ENCODE measurements around the gene DNAJC5G.

Gene DNAJC5G

DNA sequence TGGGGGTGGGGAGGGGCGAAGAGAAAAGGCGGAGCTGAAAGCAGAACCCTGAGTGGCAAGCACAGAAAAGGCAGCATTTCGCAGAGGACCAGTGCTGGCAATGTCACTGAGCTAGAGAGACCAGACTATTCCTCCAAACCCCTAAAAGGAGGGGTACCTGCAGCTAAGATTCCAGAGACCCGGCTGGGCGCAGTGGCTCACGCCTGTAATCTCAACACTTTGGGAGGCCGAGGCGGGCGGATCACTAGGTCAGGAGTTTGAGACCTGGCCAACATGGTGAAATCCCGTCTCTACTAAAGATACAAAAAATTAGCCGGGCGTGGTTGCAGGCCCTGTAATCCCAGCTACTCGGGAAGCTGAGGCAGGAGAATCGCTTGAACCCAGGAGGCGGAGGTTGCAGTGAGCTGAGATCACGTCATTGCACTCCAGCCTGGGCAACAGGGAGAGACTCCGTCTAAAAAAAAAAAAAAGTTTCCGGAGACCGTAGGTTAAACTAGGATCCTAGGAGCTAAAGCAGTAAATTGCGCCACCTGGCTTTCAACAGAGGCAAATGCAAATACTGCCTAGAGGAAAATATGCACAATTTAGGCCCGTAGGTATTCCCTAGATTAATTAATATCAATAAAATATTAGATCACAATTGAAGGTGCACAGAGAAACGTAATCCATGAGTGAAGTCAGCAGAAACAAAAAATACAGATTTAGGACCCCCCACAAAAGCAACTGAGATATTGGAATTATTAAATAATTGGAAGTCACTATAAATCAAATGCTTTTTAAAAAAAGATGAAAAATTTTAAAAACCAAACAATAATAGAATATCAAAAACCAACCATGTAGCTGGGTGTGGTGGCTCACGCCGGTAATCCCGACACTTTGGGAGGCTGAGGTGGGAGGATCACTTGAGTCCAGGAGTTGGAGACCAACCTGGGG is 28.1 kb downstream of the DNAJC5G start:
- TF ChIP-seq, protein P1, sequence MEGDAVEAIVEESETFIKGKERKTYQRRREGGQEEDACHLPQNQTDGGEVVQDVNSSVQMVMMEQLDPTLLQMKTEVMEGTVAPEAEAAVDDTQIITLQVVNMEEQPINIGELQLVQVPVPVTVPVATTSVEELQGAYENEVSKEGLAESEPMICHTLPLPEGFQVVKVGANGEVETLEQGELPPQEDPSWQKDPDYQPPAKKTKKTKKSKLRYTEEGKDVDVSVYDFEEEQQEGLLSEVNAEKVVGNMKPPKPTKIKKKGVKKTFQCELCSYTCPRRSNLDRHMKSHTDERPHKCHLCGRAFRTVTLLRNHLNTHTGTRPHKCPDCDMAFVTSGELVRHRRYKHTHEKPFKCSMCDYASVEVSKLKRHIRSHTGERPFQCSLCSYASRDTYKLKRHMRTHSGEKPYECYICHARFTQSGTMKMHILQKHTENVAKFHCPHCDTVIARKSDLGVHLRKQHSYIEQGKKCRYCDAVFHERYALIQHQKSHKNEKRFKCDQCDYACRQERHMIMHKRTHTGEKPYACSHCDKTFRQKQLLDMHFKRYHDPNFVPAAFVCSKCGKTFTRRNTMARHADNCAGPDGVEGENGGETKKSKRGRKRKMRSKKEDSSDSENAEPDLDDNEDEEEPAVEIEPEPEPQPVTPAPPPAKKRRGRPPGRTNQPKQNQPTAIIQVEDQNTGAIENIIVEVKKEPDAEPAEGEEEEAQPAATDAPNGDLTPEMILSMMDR (IDR thresholded peaks at IDR 0.05; ENCODE audit: low read depth, low read length) = peak; percentile 86

DNA sequence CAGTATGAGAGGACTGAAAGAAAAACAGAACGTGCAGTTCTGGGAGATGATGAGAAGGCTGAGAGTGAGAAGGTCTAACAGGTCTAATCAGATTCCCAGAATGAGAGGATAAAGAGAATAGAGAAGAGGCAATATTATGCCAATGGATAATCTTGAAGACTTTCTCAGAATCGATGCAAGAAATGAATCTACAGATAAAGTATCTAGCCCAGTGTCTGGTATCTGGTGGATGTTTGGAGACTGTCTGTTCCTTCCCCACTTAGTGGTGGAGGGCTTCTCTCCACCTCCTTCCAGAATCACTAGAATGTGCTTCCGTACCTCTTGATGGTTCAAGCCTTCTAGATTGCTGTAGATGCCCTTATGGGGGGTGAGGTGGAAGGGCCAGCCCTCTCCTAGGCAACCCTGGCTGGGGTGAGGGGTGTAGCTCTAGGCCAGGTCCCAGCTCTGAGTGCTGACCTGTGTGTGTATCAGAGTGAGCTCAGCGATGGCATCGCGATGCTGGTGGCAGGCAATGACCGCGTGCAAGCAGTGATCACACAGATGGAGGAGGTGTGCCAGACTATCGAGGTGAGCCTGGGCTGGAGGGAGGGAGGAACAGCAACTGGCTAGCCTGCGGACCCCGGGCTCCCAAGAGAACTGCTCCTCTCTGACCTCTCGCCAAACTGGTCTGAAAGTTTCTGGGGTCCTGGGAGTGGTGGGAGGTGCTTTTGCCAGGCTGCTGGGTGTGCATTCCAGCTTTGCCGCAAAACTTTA is 29.4 kb downstream of the DNAJC5G start:
- Histone ChIP-seq H3K4me1 (peaks cover 10% of the 10 kb centered on the region), H3K36me3 (no peaks in the 10 kb centered on the region), H3K27me3 (peaks cover 27% of the 10 kb centered on the region), H3K9me3 (no peaks in the 10 kb centered on the region), H3K4me3 (ENCODE audit: low read depth, low read length) (no peak overlapping the region)
- DNase-seq = no peak
- TF ChIP-seq, protein P1 (IDR thresholded peaks at IDR 0.05; ENCODE audit: low read depth, low read length) = no peak

More for the DNA sequence above, 28.1 kb downstream of the DNAJC5G start:
- Histone ChIP-seq H3K36me3 (no peaks in the 10 kb centered on the region), H3K27me3 (peaks cover 27% of the 10 kb centered on the region), H3K4me3 (ENCODE audit: low read depth, low read length) (peak overlapping the region; percentile 45), H3K9me3 (no peaks in the 10 kb centered on the region), H3K4me1 (peaks cover 10% of the 10 kb centered on the region)
- DNase-seq = peak; percentile 68

- peaks cover 27% of the 10 kb centered on the region for H3K27me3 ChIP-seq
- H3K4me3 ChIP-seq (ENCODE audit: low read depth, low read length) = no peak overlapping the region
- no peaks in the 10 kb centered on the region for H3K36me3 ChIP-seq
- TF ChIP-seq, protein P1 (IDR thresholded peaks at IDR 0.05; ENCODE audit: low read depth, low read length) = no peak
- no peak for DNase-seq
- peaks cover 10% of the 10 kb centered on the region for H3K4me1 ChIP-seq
- H3K9me3 ChIP-seq = no peaks in the 10 kb centered on the region
Measured at GRCh38 chr2:27305516-27305915, 30.3 kb downstream of the DNAJC5G start.

- Histone ChIP-seq H3K27me3 (peaks cover 27% of the 10 kb centered on the region), H3K4me3 (ENCODE audit: low read depth, low read length) (no peak overlapping the region)
- TF ChIP-seq, protein P1 (IDR thresholded peaks at IDR 0.05; ENCODE audit: low read depth, low read length) = no peak
Measured at GRCh38 chr2:27306136-27306535, 30.9 kb downstream of the DNAJC5G start.

DNA sequence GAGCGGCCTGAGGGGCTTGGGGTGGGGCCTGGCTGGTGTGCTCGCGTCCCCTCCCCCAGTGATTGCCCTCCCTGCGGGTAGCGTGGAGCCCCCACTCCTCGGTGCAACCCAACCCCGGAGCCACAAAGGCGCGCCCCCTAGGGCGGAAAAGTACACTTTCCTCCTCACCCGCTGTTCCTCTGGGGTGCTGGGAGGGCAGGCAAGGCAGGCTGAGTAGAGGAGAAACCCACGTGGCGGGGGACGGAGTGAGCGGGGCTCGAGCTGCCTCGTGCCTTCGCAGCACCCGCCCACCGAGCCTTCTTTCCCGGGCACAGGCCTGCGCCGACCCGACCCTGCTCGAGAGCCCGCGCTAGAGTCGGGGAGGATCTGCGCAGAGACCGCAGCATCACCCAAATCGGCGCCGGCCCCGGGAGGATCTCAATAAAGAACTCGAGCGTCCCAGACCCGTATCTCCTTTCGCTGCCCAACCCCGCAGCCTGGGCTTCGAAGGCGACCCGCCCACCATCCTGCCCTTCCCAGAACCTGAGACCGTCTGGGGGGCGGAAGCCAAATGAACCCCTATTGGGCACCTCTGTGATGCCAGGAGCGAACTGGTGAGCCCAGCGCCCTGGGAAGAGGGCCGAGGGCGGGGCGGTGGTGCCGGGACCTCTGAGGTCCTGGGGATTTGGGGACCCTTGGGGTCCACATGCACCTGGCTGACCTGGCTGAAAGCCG is 31.5 kb downstream of the DNAJC5G start:
- TF ChIP-seq, protein P1 (IDR thresholded peaks at IDR 0.05; ENCODE audit: low read depth, low read length) = peak; percentile 5; the same call in 1 of the 2 replicates
- peak; percentile 40 for DNase-seq
- Histone ChIP-seq H3K9me3 (no peaks in the 10 kb centered on the region), H3K27me3 (peaks cover 27% of the 10 kb centered on the region), H3K4me3 (ENCODE audit: low read depth, low read length) (peak overlapping the region; percentile 54), H3K4me1 (peaks cover 10% of the 10 kb centered on the region), H3K36me3 (no peaks in the 10 kb centered on the region)

More at GRCh38 chr2:27306136-27306535, 30.9 kb downstream of the DNAJC5G start:
- Histone ChIP-seq H3K9me3 (no peaks in the 10 kb centered on the region), H3K4me1 (peaks cover 10% of the 10 kb centered on the region), H3K36me3 (no peaks in the 10 kb centered on the region)
- no peak for DNase-seq
